C1 segment of cervical spinal cord (tissue), 14 donors: ENCODE data around the gene ARMC9.
"Not testable (repeated sequence)": the region's sequence is repeated elsewhere in the genome, so short reads cannot be mapped to it uniquely, and the experiment has no call there.

Source experiments
- DNase-seq, 14 donors: peaks; one replicate each; lab custom pipeline; 2025; lab: John Stamatoyannopoulos, UW

ARMC9 gene

DNA sequence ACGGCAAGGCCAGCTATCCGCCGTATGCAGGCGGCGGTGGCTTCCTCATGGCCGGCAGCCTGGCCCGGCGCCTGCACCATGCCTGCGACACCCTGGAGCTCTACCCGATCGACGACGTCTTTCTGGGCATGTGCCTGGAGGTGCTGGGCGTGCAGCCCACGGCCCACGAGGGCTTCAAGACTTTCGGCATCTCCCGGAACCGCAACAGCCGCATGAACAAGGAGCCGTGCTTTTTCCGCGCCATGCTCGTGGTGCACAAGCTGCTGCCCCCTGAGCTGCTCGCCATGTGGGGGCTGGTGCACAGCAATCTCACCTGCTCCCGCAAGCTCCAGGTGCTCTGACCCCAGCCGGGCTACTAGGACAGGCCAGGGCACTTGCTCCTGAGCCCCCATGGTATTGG is 200.2 kb downstream of the ARMC9 start:
- DNase-seq, result no peak

DNA sequence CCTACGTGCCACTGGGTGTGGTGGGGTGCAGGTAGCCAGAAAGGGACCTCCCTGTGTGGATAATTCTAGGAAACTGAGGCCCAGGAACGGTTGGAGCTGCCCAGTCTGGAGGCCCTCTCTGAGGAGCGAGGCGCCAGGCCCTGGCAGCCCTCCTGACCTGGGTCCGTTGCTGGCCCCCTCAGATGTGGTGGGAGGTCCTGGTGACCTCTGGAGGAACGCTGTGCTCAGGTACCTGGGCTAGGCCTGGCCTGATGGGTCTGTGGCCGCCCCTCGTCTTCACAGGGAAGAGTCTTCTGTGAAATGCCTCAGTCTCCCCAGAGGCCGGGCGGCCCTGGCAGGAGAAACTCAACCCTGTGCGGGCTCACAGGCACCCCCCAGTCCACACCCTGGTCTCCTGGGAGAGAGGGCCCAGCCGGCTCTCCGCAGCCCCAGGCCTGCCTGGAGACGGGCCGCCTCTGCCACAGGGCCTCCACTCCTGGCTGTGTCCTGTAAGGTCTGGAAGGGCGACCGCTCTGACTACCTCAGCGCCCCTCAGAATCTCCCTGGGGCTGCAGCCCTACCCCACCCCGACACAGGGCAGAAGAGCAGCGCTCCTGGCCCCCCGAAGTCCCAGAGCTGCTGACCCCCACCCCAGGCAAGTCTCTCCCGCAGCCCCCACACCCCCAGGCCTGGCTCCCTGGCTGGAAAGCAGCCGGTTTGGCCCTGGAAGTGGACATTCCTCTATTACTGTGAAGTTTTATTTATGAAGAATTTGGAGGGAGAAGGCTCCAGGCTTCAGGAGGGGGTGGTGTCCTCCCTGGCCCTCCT is 200.8 kb downstream of the ARMC9 start:
- no peak for DNase-seq

DNA sequence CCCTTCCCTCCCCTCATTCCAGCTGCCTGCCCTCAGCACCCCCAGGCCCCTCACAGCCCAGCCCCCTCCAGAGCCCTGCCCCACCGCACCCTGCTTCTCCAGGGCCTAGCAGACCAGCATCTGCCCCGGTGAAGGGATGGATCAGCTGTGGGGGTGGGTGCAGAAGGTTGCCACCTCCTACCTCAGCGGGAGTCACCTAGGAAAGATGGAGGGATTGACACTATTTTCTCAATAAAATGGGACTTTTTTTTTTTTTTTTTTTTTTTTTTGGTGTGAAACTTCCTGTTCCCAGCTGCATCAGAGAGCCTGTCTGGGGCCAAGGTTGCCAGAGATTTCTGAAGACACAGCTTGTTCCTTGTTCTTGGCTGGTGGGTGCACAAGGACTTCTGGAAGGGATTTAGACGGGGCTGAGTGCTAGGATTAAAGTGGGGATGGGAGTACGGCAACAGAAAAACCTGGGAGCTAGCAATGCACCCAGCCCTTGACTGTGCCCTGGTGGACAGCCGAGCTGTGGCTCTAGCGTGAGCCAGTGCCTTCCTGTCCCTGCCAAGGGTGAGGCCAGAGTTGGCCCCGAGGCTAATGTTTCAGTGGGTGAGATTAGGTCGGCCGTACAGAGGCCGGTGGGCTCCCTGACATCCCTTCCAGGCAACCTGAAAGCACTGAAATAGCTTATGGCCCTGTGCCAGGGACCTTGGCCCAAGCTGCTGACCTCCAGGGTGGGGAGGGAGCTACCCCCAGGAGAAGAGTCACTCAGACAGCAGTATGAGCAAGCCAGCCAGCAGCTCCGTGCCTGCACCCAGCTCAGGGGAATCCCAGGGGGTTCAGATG is 201.6 kb downstream of the ARMC9 start:
- DNase-seq, result peak in 6 of 14 donors; percentile 22 to 58 (median 45)

DNA sequence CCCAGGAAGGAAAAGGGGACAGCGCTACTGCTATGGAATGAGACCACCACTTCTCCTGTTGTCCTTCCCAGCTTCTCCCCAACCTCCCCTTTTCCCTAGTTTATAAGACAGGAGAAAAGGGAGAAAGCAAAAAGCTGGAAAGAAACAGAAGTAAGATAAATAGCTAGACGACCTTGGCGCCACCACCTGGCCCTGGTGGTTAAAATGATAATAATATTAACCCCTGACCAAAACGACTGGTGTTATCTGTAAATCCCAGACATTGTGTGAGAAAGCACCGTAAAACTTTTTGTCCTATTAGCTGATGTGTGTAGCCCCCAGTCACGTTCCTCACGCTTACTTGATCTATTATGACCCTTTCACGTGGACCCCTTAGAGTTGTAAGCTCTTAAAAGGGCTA is 202.2 kb downstream of the ARMC9 start:
- not testable (repeated sequence) for DNase-seq

DNA sequence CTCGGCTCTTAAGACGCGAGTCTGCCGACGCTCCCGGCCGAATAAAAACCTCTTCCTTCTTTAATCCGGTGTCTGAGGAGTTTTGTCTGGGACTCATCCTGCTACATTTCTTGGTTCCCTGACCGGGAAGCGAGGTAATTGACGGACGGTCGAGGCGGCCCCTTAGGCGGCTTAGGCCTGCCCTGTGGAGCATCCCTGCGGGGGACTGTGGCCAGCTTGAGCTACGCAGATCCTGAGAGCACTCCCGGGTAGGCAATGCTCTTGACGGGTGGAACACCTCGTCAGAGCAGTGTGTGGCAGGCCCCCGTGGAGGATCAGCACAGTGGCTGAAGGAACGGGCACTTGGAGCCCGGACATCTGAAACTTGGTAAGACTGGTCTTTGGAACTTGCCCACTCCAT is 202.7 kb downstream of the ARMC9 start:
- DNase-seq, result not testable (repeated sequence)

DNA sequence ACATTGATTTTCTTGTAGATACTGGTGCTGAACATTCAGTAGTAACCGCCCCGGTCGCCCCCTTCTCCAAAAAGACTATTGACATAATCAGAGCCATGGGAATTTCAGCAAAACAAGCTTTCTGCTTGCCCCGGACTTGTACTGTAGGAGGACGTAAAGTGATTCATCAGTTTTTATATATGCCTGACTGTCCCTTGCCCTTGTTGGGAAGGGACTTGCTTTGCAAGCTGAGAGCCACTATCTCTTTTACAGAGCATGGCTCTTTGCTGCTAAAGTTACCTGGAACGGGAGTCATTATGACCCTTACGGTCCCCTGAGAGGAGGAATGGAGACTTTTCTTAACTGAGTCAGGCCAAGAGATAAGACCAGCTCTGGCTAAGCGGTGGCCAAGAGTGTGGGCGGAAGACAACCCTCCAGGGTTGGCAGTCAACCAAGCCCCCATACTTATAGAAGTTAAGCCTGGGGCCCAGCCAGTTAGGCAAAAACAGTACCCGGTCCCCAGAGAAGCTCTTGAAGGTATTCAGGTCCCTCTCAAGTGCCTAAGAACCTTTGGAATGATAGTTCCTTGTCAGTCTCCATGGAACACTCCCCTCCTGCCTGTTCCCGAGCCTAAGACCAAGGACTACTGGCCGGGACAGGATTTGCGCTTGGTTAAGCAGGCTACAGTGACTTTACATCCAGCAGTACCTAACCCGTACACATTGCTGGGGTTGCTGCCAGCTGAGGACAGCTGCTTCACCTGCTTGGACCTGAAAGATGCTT is 205.2 kb downstream of the ARMC9 start:
- not testable (repeated sequence) for DNase-seq

DNA sequence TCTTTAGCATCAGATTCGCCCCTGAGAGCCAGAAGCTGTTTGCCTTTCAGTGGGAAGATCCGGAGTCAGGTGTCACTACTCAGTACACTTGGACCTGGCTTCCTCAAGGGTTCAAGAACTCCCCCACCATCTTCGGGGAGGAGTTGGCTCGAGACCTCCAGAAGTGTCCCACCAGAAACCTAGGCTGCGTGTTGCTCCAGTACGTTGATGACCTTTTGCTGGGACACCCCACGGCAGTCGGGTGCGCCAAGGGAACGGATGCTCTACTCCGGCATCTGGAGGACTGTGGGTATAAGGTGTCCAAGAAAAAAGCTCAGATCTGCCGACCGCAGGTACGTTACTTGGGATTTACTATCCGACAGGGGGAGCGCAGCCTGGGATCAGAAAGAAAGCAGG is 205.8 kb downstream of the ARMC9 start:
- DNase-seq, result not testable (repeated sequence)

DNA sequence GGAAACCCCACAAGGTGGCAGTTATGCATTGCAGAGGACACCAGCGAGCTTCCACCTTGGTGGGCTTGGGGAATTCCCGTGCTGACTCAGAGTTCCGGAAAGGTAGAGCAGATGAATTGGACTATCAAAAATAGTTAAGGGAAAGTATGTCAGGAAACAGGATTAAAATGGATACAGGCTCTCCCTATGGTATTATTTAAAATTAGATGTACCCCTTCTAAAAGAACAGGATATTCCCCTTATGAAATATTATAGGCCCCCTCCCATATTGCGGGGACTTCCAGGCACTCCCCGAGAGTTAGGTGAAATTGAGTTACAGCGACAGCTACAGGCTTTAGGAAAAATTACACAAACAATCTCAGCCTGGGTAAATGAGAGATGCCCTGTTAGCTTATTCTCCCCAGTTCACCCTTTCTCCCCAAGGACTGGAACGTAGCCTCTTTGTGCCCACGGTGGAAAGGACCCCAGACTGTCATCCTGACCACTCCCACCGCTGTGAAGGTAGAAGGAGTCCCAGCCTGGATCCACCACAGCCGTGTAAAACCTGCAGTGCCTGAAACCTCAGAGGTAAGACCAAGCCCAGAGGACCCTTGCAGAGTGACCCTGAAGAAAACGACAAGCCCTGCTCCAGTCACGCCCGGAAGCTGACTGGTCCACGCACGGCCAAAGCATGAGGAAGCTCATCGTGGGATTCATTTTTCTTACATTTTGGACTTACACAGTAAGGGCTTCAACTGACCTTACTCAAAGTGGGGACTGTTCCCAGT is 207.4 kb downstream of the ARMC9 start:
- DNase-seq, result peak in 1 of 14 donors; percentile 18

DNA sequence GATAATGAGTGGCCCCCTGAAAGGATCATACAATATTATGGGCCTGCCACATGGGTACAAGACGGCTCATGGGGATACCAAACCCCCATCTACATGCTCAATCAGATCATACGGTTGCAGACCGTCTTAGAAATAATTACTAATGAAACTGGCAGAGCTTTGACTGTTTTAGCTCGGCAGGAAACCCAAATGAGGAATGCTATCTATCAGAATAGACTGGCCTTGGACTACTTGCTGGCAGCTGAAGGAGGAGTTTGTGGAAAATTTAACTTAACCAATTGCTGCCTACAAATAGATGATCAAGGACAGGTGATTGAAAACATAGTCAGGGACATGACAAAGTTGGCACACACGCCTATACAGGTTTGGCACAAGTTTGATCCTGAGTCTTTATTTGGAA is 209.3 kb downstream of the ARMC9 start:
- DNase-seq, result not testable (repeated sequence)

DNA sequence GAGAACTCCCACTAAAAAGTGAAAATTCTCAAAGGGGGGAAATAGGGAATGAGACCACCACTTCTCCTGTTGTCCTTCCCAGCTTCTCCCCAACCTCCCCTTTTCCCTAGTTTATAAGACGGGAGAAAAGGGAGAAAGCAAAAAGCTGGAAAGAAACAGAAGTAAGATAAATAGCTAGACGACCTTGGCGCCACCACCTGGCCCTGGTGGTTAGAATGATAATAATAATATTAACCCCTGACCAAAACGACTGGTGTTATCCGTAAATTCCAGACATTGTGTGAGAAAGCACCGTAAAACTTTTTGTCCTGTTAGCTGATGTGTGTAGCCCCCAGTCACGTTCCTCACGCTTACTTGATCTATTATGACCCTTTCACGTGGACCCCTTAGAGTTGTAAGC is 209.9 kb downstream of the ARMC9 start:
- not testable (repeated sequence) for DNase-seq

DNA sequence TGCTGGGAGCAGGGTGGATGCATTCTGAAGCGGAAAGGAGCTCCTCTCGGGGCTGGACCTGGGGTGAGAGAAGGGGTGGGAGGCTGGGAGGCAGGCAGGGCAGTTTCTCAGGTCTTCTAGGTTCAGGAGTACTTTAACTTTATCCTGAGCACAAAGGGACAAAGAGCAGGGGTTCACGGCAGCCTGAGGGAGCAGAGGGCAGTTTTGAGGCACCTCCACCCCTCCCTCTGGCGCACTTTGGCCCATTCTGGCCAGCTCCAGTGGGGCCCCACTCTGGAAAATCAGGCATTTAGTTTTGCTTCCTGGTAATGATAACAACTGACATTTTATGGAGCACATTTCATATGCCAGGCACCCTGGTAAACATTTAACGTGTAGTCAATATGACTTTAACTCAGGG is 211.3 kb downstream of the ARMC9 start:
- no peak for DNase-seq

DNA sequence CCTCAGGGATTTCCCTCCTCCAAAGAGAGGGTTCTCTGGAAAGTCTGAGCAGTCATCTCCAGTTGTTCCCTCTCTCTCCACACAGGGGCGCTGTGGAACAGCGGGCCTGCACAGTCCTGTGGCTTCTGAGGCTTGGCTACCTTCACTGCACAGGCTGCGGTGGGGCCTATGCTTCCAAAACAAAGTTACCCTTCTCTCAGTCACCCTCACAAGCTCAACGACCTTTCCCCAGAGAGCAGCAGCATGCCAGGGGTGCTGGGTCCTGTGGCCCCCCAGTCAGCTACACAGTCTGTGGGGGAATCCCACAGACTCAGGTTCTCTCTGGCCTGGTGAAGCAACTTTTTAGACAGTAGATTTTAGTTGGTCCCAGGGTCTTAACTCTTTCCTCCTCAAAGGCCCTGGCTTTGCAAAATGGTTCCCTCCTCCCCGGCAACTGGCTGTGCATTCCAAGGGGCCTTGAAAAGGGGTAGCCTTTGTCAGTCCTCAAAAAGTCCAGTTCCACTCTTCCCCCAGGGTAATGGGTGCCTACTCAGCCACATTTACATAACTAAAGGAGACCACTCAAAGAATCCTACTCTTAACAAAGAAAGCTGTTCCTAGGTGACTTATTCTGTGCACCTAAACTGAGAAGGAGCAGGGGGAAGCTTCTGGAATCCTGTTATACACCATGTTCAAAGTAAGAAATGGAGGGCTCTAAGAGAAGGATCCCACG is 212.0 kb downstream of the ARMC9 start:
- DNase-seq, result no peak

DNA sequence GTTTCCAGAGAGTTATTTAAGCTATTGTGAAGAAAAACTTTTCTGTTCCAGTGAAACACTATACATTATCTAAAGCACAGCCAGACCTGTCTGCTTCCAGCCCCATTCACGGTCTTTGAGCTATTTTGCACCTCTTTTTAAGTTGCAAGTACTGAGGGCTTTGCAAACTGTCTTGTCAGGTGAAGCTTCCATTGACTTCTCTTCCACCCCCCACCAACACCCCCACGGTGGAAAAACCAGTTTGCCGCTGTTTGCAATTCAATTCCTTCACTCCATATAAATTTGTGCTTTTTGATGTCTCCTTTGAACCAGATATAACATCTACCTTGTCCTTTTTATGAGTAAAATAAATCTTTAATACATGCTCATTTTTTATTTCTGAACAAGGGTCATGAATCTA is 212.8 kb downstream of the ARMC9 start:
- no peak for DNase-seq

DNA sequence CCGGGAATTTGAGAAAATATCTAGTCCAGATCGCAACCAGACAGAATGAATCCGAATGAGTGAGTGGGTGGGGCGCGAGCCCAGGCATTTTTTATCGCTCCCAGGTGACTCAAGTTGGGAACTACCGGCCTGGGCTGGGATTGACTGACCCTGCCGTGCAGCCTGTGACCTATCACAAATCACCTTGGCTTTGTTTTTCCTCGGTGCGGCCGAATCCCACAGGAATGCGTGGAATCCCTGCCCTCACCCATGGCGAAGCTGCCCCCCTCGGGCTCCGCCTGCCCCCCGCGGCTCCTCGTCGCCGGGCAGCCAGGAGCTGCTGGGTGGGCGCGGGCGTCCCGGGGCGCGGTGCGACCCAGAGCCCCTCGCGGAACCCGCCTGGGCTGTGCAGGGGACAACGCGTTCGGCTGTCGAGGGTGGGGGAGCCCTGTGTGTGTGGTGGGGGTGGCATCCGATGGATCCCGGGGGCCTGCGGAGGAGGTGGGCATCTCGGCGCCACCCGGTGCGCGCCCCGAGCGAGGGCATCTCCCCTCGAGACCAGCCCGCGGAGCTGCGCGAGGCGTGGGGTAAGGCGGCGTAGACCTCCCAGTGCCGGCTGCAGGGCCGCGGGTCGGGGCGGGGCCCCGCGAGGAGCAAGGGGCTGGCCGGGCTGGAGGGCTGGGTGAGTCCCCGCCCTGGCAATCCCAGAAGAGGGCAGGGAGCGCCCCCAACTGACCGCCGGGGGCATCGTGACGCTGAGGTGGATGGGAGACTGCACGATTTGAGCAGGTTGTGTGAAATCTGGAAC is 213.6 kb downstream of the ARMC9 start:
- DNase-seq, result peak in 12 of 14 donors; percentile 35 to 84 (median 68)

DNA sequence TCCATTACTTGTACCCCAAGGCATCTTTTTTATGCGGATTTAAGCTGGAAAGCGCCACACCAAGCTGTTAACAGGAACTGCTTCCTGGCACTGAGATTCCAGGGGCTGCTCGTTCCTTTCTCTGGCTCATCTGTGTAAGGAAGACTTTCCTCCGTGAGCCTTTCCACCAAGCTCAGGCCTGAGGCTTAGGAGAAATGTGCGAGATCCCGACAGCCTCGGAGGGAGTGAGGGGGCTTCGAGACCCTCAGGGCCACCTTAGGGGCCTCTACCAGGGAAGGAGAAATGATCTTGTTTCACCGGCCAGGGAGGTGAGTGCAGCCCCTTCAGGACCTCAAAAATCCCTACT is 214.2 kb downstream of the ARMC9 start:
- DNase-seq, result no peak

DNA sequence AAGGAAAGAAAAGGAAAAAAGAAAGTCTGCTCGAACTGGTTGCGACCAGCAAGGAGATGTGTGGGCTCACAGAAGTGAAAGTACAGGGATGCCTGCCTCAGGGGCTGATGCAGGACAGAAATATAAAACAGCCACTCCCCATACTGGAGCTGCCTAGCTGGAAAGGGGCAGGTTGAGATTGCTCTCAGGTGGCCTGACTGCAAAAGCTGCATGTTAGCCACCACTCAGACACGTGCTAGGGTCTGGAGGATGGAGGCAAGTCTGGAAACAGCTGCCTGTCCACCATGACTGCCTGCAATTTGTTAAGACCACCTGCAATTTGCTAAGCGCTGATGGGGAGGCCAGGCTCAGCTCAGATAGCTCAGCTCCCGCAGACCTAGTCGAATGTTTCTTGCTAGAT is 215.0 kb downstream of the ARMC9 start:
- no peak for DNase-seq

DNA sequence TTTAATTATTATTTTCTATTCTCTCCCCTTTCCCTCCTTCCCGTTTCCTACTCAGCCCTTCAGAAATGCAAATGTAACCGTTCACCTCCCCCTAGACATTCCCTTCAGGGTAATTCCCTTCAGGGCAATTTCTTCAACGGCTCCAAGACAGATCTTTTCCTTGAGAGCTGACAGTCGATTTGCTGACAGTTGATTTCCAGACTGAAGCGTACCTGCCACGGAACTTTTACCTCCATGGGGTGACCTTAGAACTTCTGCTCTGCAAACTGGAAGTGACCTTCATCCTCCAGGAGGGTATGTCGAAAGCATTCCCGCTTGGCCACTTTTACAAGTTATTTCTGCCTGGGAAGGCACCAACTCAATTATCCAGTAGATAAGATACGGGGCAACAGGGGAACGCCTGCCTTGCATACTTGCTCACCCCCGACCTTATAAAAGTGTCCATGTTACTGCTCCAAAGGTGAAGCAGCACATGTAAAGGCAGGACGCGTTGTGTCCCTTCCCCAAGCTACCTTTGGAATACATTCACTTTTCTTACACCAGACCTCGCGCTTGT is 215.6 kb downstream of the ARMC9 start:
- no peak for DNase-seq

DNA sequence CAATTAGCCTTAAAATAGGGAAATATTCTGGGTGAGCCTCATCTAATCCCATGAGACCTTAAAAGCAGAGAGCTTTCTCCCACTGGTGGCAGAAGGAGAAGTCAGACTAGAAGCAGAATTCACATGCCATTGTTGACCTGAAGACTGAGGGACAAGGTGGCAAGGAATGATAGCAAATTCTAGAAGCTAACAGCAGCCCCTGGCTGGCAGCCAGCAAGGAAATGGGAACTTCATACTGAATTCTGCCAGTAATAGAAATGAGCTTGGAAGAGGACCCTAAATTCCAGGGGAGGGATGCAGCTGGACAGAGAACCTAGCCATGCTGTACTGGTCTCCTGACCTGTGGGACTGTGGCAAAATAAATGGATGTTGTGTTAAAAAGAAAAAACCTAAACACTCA is 216.6 kb downstream of the ARMC9 start:
- DNase-seq, result no peak

DNA sequence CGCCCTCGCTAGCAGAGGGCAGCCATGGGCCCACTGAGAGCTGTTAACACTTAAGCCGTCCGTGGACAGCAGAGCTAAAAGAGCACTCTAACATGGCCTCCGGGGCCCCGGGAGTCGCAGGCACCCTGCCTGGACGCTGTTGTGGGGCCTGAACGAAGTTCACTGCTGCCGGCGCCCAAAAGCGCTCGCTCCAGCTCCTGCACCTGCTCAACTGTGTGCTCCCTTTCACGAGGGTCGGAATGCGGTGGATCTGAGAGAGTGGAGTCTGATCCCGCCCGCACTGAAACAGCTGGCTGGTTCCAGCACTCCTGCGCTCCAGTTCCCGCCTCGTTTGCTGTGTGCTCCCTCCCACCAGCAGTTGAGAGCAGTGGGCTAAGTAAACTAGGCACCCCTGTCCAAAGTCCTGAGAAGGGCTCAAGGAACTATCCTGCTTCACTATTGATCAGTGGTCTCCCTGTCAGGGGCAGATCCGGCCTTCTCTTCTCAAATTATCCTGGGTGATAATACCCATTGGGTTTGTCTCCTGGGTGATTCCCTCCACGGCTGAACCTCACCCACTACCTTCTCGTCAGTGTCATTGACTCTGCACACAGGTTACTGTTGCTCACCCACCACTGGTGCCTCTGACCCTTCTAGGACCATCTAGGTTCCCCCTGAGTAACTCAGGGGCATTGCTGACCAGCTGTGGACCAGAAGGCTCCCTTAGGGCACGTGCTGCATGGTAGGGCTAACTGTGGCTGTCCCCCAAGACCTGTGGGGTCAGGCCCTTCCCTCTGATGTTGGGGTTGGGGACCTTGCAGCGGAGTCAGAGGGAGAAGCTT is 220.6 kb downstream of the ARMC9 start:
- DNase-seq, result no peak
